ENCODE results near the gene TMEM236.

DNA sequence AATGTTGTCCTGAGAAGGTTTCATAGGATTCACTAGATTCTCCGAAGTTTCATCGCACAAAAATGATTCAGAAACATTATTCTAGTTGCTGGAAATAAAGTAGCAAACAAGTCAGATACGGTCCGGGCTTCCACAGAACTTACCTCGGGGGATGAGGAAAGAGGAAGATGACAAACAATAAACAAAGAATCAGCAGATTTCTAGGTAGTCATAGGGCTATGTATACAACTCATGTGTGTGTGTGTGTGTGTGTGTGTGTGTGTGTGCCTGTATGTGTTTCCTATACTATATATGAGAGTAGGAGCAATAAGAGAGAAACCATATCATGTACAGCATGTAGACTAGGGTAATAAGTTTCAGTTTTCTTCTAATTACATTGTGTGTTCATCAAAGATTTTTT lies 16.5 kb downstream of the TMEM236 start:
- TF ChIP-seq, protein P1, sequence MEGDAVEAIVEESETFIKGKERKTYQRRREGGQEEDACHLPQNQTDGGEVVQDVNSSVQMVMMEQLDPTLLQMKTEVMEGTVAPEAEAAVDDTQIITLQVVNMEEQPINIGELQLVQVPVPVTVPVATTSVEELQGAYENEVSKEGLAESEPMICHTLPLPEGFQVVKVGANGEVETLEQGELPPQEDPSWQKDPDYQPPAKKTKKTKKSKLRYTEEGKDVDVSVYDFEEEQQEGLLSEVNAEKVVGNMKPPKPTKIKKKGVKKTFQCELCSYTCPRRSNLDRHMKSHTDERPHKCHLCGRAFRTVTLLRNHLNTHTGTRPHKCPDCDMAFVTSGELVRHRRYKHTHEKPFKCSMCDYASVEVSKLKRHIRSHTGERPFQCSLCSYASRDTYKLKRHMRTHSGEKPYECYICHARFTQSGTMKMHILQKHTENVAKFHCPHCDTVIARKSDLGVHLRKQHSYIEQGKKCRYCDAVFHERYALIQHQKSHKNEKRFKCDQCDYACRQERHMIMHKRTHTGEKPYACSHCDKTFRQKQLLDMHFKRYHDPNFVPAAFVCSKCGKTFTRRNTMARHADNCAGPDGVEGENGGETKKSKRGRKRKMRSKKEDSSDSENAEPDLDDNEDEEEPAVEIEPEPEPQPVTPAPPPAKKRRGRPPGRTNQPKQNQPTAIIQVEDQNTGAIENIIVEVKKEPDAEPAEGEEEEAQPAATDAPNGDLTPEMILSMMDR (IDR thresholded peaks at IDR 0.05): no peak
- TF ChIP-seq POLR2A (IDR thresholded peaks at IDR 0.05): no peak
- no peak for TF ChIP-seq POLR2AphosphoS5 (IDR thresholded peaks at IDR 0.05)

Data from gastroesophageal sphincter (tissue), 3 donors.